Measurements from ENCODE around the gene FILIP1L. TPM values are rescaled to one million over a fixed set of nuclear protein-coding genes. Genes with fewer than 3 reads are reported as not detected.

Gene FILIP1L
- total and polyA plus RNA-seq, 2 of the 8 experiments (the other 6 are each of a cell fraction or from before 2014, with no cell fraction given) = 0.06 to 0.09 TPM

DNA sequence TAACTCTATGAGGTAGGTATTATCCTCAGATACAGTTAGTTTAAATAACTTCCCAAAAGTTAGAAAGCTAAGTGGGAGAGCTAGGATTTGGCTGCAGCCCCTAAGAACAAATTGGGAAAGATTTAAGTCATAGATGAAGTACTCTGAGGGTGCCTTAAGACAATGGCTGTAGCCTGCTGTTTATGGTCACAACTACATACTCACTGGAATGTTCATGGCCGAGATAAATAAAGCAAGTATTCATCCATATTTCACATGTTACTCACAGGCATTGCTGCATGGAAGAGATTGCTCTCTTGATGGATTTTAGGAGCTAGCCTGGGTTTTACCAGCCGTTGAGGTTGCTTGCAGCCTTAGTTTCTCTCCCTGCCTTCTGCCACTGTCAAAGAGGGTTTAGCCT is 151.6 kb downstream of the FILIP1L start:
- TF ChIP-seq TAF7 (optimal IDR thresholded peaks at IDR 0.05; ENCODE audit: borderline replicate concordance, low read depth, low read length) (no peak), CHD2 (IDR thresholded peaks at IDR 0.05; ENCODE audit: low read length) (no peak), SIX5 (IDR thresholded peaks at IDR 0.05; ENCODE audit: low read depth, low read length) (no peak), SP2 (IDR thresholded peaks at IDR 0.05; ENCODE audit: low read length) (no peak), SP1 (IDR thresholded peaks at IDR 0.05; ENCODE audit: low read depth, low read length) (no peak), TEAD4 (IDR thresholded peaks at IDR 0.05; ENCODE audit: low read depth, low read length) (no peak), EP300 (IDR thresholded peaks at IDR 0.05; ENCODE audit: borderline replicate concordance in 1 of 2, low read depth in 2 of 2, low read length in 2 of 2) (no peak), CBX8 (IDR thresholded peaks at IDR 0.05; ENCODE audit: borderline replicate concordance, low read depth, low read length) (no peak), GTF2F1 (IDR thresholded peaks at IDR 0.05; ENCODE audit: borderline replicate concordance, low read depth, low read length) (no peak), NRF1 (IDR thresholded peaks at IDR 0.05; ENCODE audit: low read depth, low read length) (no peak), RFX5 (IDR thresholded peaks at IDR 0.05; ENCODE audit: borderline replicate concordance, low read depth, low read length) (no peak)
- no peak overlapping the region for H2BK20ac ChIP-seq (ENCODE audit: low read length)
- ChIA-PET POLR2A (ENCODE audit: partially characterized antibody) (no interaction called here), CTCF (ENCODE audit: partially characterized antibody) (interaction anchor here (0.8 kb wide), 1 partner anchor 92 kb away, joined by 4 read pairs; no protein-coding TSS in a partner anchor)
- no peak overlapping the region for H3K18ac ChIP-seq (ENCODE audit: extremely low read depth, low read length)
- no peak overlapping the region for H2AK5ac ChIP-seq (ENCODE audit: low read depth, low read length)
- no peak overlapping the region for H3K9ac ChIP-seq (replicated peaks in 1 of 4; ENCODE audit: extremely low read depth in 1 of 4, low read depth in 3 of 4, low read length in 3 of 4)
- no peak overlapping the region for H4K8ac ChIP-seq (ENCODE audit: extremely low read depth, insufficient read depth, low read length)
- H3K27me3 ChIP-seq (replicated peaks in 1 of 4; ENCODE audit: control insufficient read depth in 3 of 4, extremely low read depth in 1 of 4, insufficient read depth in 3 of 4, low read length in 3 of 4) = no peaks in the 10 kb centered on the region
- no peak overlapping the region for H2BK15ac ChIP-seq (ENCODE audit: low read length)
- no peak overlapping the region for H2BK12ac ChIP-seq (ENCODE audit: low read depth, low read length)
- no peak for FAIRE-seq
- H4K91ac ChIP-seq (replicated peaks; ENCODE audit: insufficient read length, low read length) = no peak overlapping the region
- H3K4me1 ChIP-seq (replicated peaks in 1 of 4; ENCODE audit: control insufficient read depth in 3 of 4, insufficient read depth in 4 of 4, low read length in 3 of 4) = no peaks in the 10 kb centered on the region
- no peak overlapping the region for H3K27ac ChIP-seq (ENCODE audit: low read depth, low read length)
- no peak overlapping the region for H3K56ac ChIP-seq (replicated peaks; ENCODE audit: insufficient read length, low read depth, low read length)
- H3K4ac ChIP-seq (replicated peaks; ENCODE audit: insufficient read length, low read depth, low read length) = no peak overlapping the region
- H3K79me1 ChIP-seq (ENCODE audit: low read depth, low read length) = no peaks in the 10 kb centered on the region
- WGBS, 2 experiments (ENCODE audit: extremely low coverage in 1 of 2, insufficient coverage in 1 of 2, insufficient read length in 1 of 2, insufficient replicate concordance in 2 of 2, low coverage in 1 of 2, low lambda C conversion rate in 2 of 2, missing lambda C conversion rate in 1 of 2) = 80% methylated on average over 2 of the region's 2 CpGs; no CpG with 5 or more reads in 1 of the 2 experiments
- H3K9me3 ChIP-seq (ENCODE audit: insufficient read depth in 2 of 2, low read depth in 1 of 2, low read length in 1 of 2) = no peaks in the 10 kb centered on the region
- 0 out of 4 replicates have a peak, but pooled peaks cover 0 to 3% of the 10 kb centered on the region in 2 experiments for H3K79me2 ChIP-seq (ENCODE audit: control insufficient read depth in 1 of 2, insufficient read depth in 2 of 2, low read length in 2 of 2)
- no peak overlapping the region for H2AFZ ChIP-seq (ENCODE audit: low read length)
- no peak overlapping the region for H3K14ac ChIP-seq (ENCODE audit: insufficient read length)
- H2BK120ac ChIP-seq (replicated peaks; ENCODE audit: low read depth, low read length) = no peak overlapping the region
- no peak for DNase-seq (ENCODE audit: low read depth in 1 of 2, low spot score in 2 of 2)
- H3K4me2 ChIP-seq (ENCODE audit: insufficient read depth in 1 of 2, low read depth in 2 of 2, low read length in 2 of 2) = no peak overlapping the region
- H3K36me3 ChIP-seq (ENCODE audit: control insufficient read depth in 2 of 4, insufficient read depth in 4 of 4, low read length in 3 of 4) = no peaks in the 10 kb centered on the region
- no peaks in the 10 kb centered on the region for H3K23me2 ChIP-seq (ENCODE audit: low read depth, low read length)
- no peak overlapping the region for H2BK5ac ChIP-seq (ENCODE audit: low read depth, low read length)
- H4K5ac ChIP-seq (ENCODE audit: insufficient read length, low read depth, low read length) = no peak overlapping the region
- no peaks in the 10 kb centered on the region for H4K20me1 ChIP-seq (replicated peaks in 1 of 2; ENCODE audit: control insufficient read depth in 1 of 2, insufficient read depth in 2 of 2, low read length in 2 of 2)
- no peak overlapping the region for H3K4me3 ChIP-seq (ENCODE audit: extremely low read depth in 1 of 4, insufficient read depth in 2 of 4, low read depth in 3 of 4, low read length in 4 of 4)
- no peak overlapping the region for H3K23ac ChIP-seq (ENCODE audit: insufficient read length)

All from H1 (cell line).